GM20000 (cell line): ENCODE results near the gene TMEM225B.
A peak's percentile ranks its signal among the peaks of the same experiment; 100 is the strongest.
"Not testable (repeated sequence)": the region's sequence is repeated elsewhere in the genome, so short reads cannot be mapped to it uniquely, and the experiment has no call there.

Experiments used
- DNase-seq: peaks from one replicate; pipeline ENCODE4 v3.0.0; 2012; ENCODE audit warnings: low spot score
- TF ChIP-seq, protein P1 (sequence below): IDR thresholded peaks from 2 replicates; pipeline ENCODE4 v1.5.1; 2012; ENCODE audit warnings: mild to moderate bottlenecking, control low read depth; ENCODE audit errors: extremely low read depth, missing control alignments

The TMEM225B gene, protein sequence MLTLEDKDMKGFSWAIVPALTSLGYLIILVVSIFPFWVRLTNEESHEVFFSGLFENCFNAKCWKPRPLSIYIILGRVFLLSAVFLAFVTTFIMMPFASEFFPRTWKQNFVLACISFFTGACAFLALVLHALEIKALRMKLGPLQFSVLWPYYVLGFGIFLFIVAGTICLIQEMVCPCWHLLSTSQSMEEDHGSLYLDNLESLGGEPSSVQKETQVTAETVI

DNA sequence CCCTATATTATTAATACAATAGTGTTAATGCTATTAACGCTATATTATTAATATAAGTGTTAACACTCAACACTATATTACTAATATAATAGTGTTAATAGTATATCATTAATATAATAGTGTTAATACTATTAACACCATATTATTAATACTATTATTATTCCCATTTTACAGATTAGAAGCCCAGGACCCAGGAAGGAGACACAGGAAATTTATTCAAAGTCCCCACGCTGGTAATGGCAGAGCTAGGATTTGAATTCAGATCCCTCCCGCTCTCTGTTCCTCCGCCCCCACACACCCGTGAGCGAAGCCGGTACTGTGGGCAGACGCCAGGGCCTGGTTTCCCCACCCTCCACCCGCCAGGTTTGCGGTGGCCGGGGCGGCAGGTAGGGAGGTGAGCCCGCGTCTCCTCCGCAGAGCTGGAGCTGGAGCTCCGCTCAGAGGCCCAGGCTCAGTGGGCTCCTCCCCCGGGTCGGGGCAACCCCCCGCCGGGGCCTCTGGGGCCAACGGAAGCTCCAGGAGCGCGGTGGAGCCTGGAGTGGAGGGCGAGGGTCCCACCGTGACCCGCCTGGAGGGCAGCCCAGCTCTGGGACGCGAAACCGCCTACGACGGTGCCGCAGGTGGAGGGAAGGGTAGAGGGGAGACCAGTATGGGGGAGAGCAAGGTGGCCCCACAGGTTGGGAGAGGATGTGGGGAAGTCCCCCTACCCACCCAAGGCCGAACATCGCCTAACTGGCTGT is at the start of gene TMEM225B:
TMEM225B (plus strand) TSS at position 506 of the 740 bp plus-strand sequence. CDS start 6,122 bp downstream, outside the sequence.
- DNase-seq, result no peak
- TF ChIP-seq, protein P1, sequence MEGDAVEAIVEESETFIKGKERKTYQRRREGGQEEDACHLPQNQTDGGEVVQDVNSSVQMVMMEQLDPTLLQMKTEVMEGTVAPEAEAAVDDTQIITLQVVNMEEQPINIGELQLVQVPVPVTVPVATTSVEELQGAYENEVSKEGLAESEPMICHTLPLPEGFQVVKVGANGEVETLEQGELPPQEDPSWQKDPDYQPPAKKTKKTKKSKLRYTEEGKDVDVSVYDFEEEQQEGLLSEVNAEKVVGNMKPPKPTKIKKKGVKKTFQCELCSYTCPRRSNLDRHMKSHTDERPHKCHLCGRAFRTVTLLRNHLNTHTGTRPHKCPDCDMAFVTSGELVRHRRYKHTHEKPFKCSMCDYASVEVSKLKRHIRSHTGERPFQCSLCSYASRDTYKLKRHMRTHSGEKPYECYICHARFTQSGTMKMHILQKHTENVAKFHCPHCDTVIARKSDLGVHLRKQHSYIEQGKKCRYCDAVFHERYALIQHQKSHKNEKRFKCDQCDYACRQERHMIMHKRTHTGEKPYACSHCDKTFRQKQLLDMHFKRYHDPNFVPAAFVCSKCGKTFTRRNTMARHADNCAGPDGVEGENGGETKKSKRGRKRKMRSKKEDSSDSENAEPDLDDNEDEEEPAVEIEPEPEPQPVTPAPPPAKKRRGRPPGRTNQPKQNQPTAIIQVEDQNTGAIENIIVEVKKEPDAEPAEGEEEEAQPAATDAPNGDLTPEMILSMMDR, result no peak

DNA sequence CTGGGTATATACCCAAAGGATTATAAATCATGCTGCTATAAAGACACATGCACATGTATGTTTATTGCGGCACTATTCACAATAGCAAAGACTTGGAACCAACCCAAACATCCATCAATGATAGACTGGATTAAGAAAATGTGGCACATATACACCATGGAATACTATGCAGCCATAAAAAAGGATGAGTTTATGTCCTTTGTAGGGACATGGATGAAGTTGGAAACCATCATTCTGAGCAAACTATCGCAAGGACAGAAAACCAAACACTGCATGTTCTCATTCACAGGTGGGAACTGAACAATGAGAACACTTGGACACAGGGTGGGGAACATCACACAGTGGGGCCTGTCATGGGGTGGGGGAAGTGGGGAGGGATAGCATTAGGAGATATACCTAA is 48.5 kb upstream of the TMEM225B start:
- not testable (repeated sequence) for DNase-seq

DNA sequence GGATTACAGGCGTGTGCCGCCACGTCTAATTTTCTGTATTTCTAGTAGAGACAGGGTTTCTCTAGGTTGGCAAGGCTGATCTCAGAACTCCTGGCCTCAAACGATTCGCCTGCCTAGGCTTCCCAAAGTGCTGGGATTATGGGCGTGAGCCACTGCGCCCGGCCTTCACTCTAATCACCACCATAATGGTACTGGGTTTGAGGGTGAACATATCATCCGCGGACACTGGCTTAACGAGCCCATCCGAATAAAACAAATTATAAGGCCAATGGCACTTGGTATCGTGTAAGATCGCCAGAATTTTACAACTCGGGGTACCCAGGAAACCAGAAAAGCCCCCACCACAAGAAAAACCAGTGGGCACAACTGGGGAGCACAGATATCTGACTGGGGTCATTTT is 46.7 kb upstream of the TMEM225B start:
- TF ChIP-seq, protein P1, result no peak
- DNase-seq, result no peak

DNA sequence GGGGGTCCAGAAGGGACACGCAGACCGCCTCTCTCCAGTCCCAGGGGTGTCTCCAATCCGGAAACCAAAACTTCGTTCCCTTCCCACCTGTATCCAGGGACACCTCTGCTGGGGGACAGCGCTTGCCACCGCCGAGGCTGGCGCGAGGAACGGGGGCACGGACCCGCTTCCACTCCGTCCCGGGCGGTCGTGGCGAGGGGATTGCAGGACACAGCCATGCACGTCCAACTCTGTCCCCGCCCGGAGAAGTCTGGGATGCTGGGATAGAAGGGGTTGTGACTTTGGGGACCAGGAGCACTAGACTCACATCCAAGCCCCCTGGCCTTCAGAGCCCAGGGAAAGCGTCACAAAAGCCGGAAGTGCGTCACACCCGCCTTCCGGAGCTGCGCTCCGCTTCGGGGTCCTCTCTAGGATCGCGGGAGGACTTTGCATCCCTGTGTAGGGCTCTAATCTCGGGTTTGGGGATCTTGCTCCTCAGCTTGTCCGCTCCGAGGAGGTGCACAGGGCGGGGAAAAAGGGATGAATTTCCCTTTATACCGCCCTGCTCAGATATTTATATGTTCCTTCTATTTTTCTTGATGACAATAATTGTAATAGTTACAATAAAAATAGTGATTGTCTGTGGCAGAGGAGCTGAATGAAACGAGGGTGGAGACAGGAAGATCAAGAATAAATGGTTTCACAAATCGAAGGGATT is 46.2 kb upstream of the TMEM225B start, which contains the start of gene FAM200A:
FAM200A (minus strand) TSS at position 348 of the 697 bp plus-strand sequence. CDS start 3,707 bp downstream, outside the sequence.
- peak; percentile 94 for DNase-seq
- TF ChIP-seq, protein P1, result no peak

DNA sequence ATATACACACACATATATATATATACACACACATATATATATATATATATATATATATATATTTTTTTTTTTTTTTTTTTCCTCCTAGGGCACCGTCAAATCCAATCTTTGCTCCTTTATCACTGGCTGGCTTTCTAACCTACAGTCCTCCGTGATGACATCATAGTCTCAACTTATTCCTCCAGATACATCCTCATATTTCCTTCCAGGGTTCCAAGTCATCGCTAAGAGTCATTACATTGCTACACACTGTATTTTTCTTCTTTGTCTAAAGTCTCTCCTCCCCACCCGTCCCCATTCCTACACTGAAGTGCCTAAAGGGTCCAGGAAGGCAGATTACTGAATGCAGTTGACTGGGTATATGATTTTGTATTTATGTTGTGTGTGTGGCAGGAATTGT is 45.0 kb upstream of the TMEM225B start:
- TF ChIP-seq, protein P1, result no peak
- DNase-seq, result no peak

DNA sequence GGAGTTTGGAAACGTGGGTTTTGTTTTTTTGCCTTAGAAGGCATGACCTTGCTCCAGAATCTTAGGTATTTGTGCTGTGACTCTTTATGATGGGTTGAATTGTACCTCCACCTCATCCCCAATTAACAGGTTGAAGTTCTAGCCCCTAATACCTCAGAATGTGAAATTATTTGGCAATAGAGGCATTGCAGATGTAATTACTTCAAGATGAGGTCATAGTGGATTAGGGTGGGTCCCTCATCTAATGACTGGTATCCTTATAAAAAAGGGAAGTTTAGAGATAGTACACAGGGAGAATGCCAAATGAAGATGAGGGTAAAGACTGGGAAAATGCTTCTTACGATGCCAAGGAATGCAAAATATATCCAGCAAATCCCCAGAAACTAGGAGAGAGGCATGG is 43.1 kb upstream of the TMEM225B start:
- DNase-seq, result no peak
- TF ChIP-seq, protein P1, result no peak

DNA sequence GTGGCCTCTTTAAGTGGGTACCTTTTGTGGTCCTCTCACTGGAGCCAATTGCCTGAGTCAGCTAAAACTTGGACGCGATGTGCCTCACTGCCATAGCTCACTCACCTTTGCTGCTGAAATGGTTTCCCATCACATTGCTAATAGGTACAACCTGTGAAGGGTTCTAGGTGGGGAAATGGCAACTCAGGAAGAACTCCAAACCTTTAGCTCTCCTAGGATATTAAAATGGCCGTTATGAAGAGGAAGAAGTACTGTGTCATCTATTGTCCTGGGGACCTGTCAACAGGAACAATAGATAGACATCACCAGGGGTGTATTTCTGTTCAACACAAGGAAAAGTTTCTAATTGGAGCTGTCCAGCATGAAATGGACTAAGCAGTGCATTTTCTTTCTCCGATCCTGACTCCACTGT is 40.9 kb upstream of the TMEM225B start:
- TF ChIP-seq, protein P1, result no peak
- DNase-seq, result no peak
